H9 (cell line): Measurements from ENCODE around the gene DIAPH2. TPM values are rescaled to one million over a fixed set of nuclear protein-coding genes. Genes with fewer than 3 reads are reported as not detected.
A peak's percentile ranks its signal among the peaks of the same experiment; 100 is the strongest.

Experiments used
- DNase-seq: peaks from one replicate; pipeline ENCODE4 v3.0.0-alpha.2; 2017
- H2AFZ ChIP-seq: one replicate; pipeline ENCODE4 v1.6.1; 2013; ENCODE audit warnings: mild to moderate bottlenecking, low read length, control low read depth, moderate library complexity
- H2AK5ac ChIP-seq: 2 replicates; pipeline ENCODE4 v1.6.1; 2013; ENCODE audit warnings: low read length, control low read depth, mixed read lengths; ENCODE audit not compliant: insufficient read length
- H2BK120ac ChIP-seq: one replicate; pipeline ENCODE4 v1.6.1; 2013; ENCODE audit warnings: low read depth, mild to moderate bottlenecking, low read length, control low read depth, inconsistent platforms; ENCODE audit not compliant: poor library complexity, severe bottlenecking
- H2BK12ac ChIP-seq: 2 replicates; pipeline ENCODE4 v1.6.1; 2013; ENCODE audit warnings: low read length, control low read depth, mixed read lengths, low read depth; ENCODE audit not compliant: insufficient read length
- H2BK15ac ChIP-seq: 2 replicates; pipeline ENCODE4 v1.6.1; 2013; ENCODE audit warnings: low read depth, low read length, control low read depth
- H2BK20ac ChIP-seq: one replicate; pipeline ENCODE4 v1.6.1; 2013; ENCODE audit warnings: low read depth, mild to moderate bottlenecking, low read length, control low read depth, inconsistent platforms; ENCODE audit not compliant: poor library complexity, severe bottlenecking
- H2BK5ac ChIP-seq: 2 replicates; pipeline ENCODE4 v1.6.1; 2013; ENCODE audit warnings: low read length, control low read depth, mixed read lengths; ENCODE audit not compliant: insufficient read length
- H3K14ac ChIP-seq: 2 replicates; pipeline ENCODE4 v1.6.1; 2013; ENCODE audit warnings: low read length, control low read depth; ENCODE audit not compliant: insufficient read depth
- H3K18ac ChIP-seq: 2 replicates; pipeline ENCODE4 v1.6.1; 2013; ENCODE audit warnings: low read depth, mild to moderate bottlenecking, mixed read lengths, low read length, control low read depth; ENCODE audit not compliant: insufficient read length
- H3K23ac ChIP-seq: 2 replicates; pipeline ENCODE4 v1.6.1; 2013; ENCODE audit warnings: low read length, control low read depth, mixed read lengths, low read depth; ENCODE audit not compliant: insufficient read length
- H3K23me2 ChIP-seq: 2 replicates; pipeline ENCODE4 v1.6.1; 2013; ENCODE audit warnings: low read depth, mild to moderate bottlenecking, mixed read lengths, low read length, control low read depth; ENCODE audit not compliant: insufficient read length, poor library complexity, severe bottlenecking
- H3K27ac ChIP-seq: 2 replicates; pipeline ENCODE4 v1.5.1; 2013; ENCODE audit warnings: low read length, control low read depth, mixed read lengths, low read depth; ENCODE audit not compliant: insufficient read length
- H3K27me3 ChIP-seq: 2 replicates; pipeline ENCODE4 v1.6.1; 2013; ENCODE audit warnings: low read length, control low read depth, inconsistent platforms; ENCODE audit not compliant: insufficient read depth
- H3K4ac ChIP-seq: 2 replicates; pipeline ENCODE4 v1.6.1; 2013; ENCODE audit warnings: low read depth, mild to moderate bottlenecking, control low read depth, inconsistent platforms, low read length, moderate library complexity
- H3K4me1 ChIP-seq: 2 replicates; pipeline ENCODE4 v1.6.1; 2013; ENCODE audit warnings: low read length, control low read depth, inconsistent platforms; ENCODE audit not compliant: insufficient read depth
- H3K4me2 ChIP-seq: 2 replicates; pipeline ENCODE4 v1.6.1; 2013; ENCODE audit warnings: low read length, control low read depth, mixed read lengths; ENCODE audit not compliant: insufficient read length, insufficient read depth
- H3K56ac ChIP-seq: 2 replicates; pipeline ENCODE4 v1.6.1; 2013; ENCODE audit warnings: low read depth, mild to moderate bottlenecking, mixed read lengths, low read length, control low read depth; ENCODE audit not compliant: insufficient read length
- H3K79me1 ChIP-seq: 2 replicates; pipeline ENCODE4 v1.6.1; 2013; ENCODE audit warnings: low read depth, mild to moderate bottlenecking, moderate library complexity, low read length, control low read depth, inconsistent platforms; ENCODE audit not compliant: insufficient read depth, poor library complexity, severe bottlenecking
- H3K79me2 ChIP-seq: 2 replicates; pipeline ENCODE4 v1.6.1; 2013; ENCODE audit warnings: low read length, control low read depth, inconsistent platforms; ENCODE audit not compliant: insufficient read depth
- H3K9ac ChIP-seq: 2 replicates; pipeline ENCODE4 v1.6.1; 2013; ENCODE audit warnings: low read length, control low read depth, mixed read lengths; ENCODE audit not compliant: insufficient read length; ENCODE audit errors: extremely low read depth
- H3K9me3 ChIP-seq: one replicate; pipeline ENCODE4 v1.6.1; 2013; ENCODE audit warnings: low read depth, low read length, inconsistent platforms; ENCODE audit not compliant: control insufficient read depth
- H3T11ph ChIP-seq: one replicate; pipeline ENCODE4 v1.6.1; 2013; ENCODE audit warnings: mild to moderate bottlenecking, low read length, control low read depth, inconsistent platforms
- H4K20me1 ChIP-seq: one replicate; pipeline ENCODE4 v1.6.1; 2013; ENCODE audit not compliant: control insufficient read depth, insufficient read length, insufficient read depth
- H4K5ac ChIP-seq: 2 replicates; pipeline ENCODE4 v1.6.1; 2013; ENCODE audit warnings: low read depth, mild to moderate bottlenecking, mixed read lengths, low read length, control low read depth; ENCODE audit not compliant: insufficient read length
- H4K8ac ChIP-seq: replicated peaks from 2 replicates; pipeline ENCODE4 v1.6.1; 2013; ENCODE audit warnings: low read length, control low read depth, mixed read lengths, low read depth; ENCODE audit not compliant: insufficient read length
- H4K91ac ChIP-seq: 2 replicates; pipeline ENCODE4 v1.6.1; 2013; ENCODE audit warnings: low read depth, mild to moderate bottlenecking, moderate library complexity, mixed read lengths, low read length, control low read depth; ENCODE audit not compliant: insufficient read length
- H3K27ac Mint-ChIP-seq, 3 experiments: 2 replicates in 2 of 3; 3 replicates in 1 of 3; pipeline ENCODE4 v1.8.0; 2020 to 2021; ENCODE audit warnings: mixed read lengths in 3 of 3, mild to moderate bottlenecking in 1 of 3, moderate library complexity in 1 of 3
- H3K27me3 Mint-ChIP-seq: 2 replicates; pipeline ENCODE4 v1.8.0; 2021; ENCODE audit warnings: low read depth, mild to moderate bottlenecking, moderate library complexity, mixed read lengths
- H3K36me3 Mint-ChIP-seq, 3 experiments: 2 replicates in 2 of 3; 3 replicates in 1 of 3; pipeline ENCODE4 v1.8.0; 2020 to 2021; ENCODE audit warnings: low read depth in 3 of 3, mixed read lengths in 3 of 3; ENCODE audit not compliant: insufficient read depth in 1 of 3
- H3K4me1 Mint-ChIP-seq, 2 experiments: 2 replicates each; pipeline ENCODE4 v1.8.0; 2020; ENCODE audit warnings: mixed read lengths in 2 of 2
- H3K4me3 Mint-ChIP-seq, 2 experiments: 2 replicates in 1 of 2; 3 replicates in 1 of 2; pipeline ENCODE4 v1.8.0; 2020 to 2021; ENCODE audit warnings: mild to moderate bottlenecking in 2 of 2, mixed read lengths in 2 of 2, moderate library complexity in 1 of 2
- H3K9me3 Mint-ChIP-seq, 2 experiments: 2 replicates in 1 of 2; 3 replicates in 1 of 2; pipeline ENCODE4 v1.8.0; 2020; ENCODE audit warnings: mild to moderate bottlenecking in 2 of 2, mixed read lengths in 2 of 2, moderate library complexity in 1 of 2
- WGBS: extraction: QIAGEN DNeasy Blood & Tissue Kit; methylation state at CpG from one replicate; pipeline ENCODE4 v1.1.7; 2013; ENCODE audit warnings: missing lambda C conversion rate, low lambda C conversion rate, mixed read lengths; ENCODE audit not compliant: insufficient read length; ENCODE audit errors: extremely low coverage; 5-methylcytosine and 5-hydroxymethylcytosine counted together
- total RNA-seq: library from RNA; stranded (reverse); gene quantifications from 2 replicates; pipeline ENCODE4 v1.2.1, GENCODE V29; 2021
- TF ChIP-seq, protein P1 (sequence below): fragments of 200-600 bp; sonication (generic); conservative IDR thresholded peaks from 3 replicates; pipeline ENCODE4 v1.8.0; 2021; ENCODE audit warnings: antibody characterized with exemption, mild to moderate bottlenecking

Gene DIAPH2
- total RNA-seq, 1 experiment from 2014 or later = 45.4 TPM

GRCh38 chrX:96835660-96836289, 151.1 kb downstream of the DIAPH2 start:
- H3K9me3 Mint-ChIP-seq = no peaks in the 10 kb centered on the region
- no peaks in the 10 kb centered on the region; the same call in 1 of the 2 replicates for H3K4me1 ChIP-seq
- H2AFZ ChIP-seq = no peak overlapping the region
- TF ChIP-seq, protein P1, sequence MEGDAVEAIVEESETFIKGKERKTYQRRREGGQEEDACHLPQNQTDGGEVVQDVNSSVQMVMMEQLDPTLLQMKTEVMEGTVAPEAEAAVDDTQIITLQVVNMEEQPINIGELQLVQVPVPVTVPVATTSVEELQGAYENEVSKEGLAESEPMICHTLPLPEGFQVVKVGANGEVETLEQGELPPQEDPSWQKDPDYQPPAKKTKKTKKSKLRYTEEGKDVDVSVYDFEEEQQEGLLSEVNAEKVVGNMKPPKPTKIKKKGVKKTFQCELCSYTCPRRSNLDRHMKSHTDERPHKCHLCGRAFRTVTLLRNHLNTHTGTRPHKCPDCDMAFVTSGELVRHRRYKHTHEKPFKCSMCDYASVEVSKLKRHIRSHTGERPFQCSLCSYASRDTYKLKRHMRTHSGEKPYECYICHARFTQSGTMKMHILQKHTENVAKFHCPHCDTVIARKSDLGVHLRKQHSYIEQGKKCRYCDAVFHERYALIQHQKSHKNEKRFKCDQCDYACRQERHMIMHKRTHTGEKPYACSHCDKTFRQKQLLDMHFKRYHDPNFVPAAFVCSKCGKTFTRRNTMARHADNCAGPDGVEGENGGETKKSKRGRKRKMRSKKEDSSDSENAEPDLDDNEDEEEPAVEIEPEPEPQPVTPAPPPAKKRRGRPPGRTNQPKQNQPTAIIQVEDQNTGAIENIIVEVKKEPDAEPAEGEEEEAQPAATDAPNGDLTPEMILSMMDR = no peak
- H4K91ac ChIP-seq = no peak overlapping the region
- H3K4me1 Mint-ChIP-seq = peaks cover 16 to 22% of the 10 kb centered on the region in 2 experiments
- DNase-seq = no peak
- no peaks in the 10 kb centered on the region for H4K20me1 ChIP-seq
- no peak overlapping the region for H3K14ac ChIP-seq
- no peak overlapping the region for H3K18ac ChIP-seq
- no peak overlapping the region for H3K4ac ChIP-seq
- no peaks in the 10 kb centered on the region for H3K79me1 ChIP-seq
- no peak overlapping the region for H4K8ac ChIP-seq
- H3K9ac ChIP-seq = no peak overlapping the region
- H2BK15ac ChIP-seq = no peak overlapping the region
- no peak overlapping the region for H3K4me2 ChIP-seq
- H3K4me3 Mint-ChIP-seq = no peak overlapping the region
- no peak overlapping the region for H2BK20ac ChIP-seq
- H3K79me2 ChIP-seq = no peaks in the 10 kb centered on the region
- H3K27me3 Mint-ChIP-seq = no peaks in the 10 kb centered on the region
- H3T11ph ChIP-seq = no peak overlapping the region
- H3K36me3 Mint-ChIP-seq = no peaks in the 10 kb centered on the region
- H3K9me3 ChIP-seq = no peaks in the 10 kb centered on the region
- no peak overlapping the region for H3K23ac ChIP-seq
- H2AK5ac ChIP-seq = no peak overlapping the region
- WGBS = no CpG with 5 or more reads among the region's 5 CpGs
- no peak overlapping the region for H2BK5ac ChIP-seq
- peak overlapping the region in 2 of 3 experiments; percentile 79 to 81; a peak in 2 of 7 replicates for H3K27ac Mint-ChIP-seq
- no peak overlapping the region for H3K27ac ChIP-seq
- H2BK120ac ChIP-seq = no peak overlapping the region
- H3K56ac ChIP-seq = no peak overlapping the region
- no peaks in the 10 kb centered on the region for H3K23me2 ChIP-seq
- H3K27me3 ChIP-seq = no peaks in the 10 kb centered on the region
- no peak overlapping the region for H4K5ac ChIP-seq
- no peak overlapping the region for H2BK12ac ChIP-seq
